Activated CD4-positive, alpha-beta T cell treated with anti-CD3 and anti-CD28 coated beads, Interleukin-2, amount 50 U/mL, for 4 hours (primary cell): ENCODE measurements around the gene TRAPPC10.
"Not testable (repeated sequence)": the region's sequence is repeated elsewhere in the genome, so short reads cannot be mapped to it uniquely, and the experiment has no call there.

Source experiments
- DNase-seq, 2 experiments: peaks; one replicate each; pipeline ENCODE4 v3.0.0-alpha.2; 2020

TRAPPC10 gene

GRCh38 chr21:44154816-44155230, 142.7 kb downstream of the TRAPPC10 start:
- not testable (repeated sequence) for DNase-seq

DNA sequence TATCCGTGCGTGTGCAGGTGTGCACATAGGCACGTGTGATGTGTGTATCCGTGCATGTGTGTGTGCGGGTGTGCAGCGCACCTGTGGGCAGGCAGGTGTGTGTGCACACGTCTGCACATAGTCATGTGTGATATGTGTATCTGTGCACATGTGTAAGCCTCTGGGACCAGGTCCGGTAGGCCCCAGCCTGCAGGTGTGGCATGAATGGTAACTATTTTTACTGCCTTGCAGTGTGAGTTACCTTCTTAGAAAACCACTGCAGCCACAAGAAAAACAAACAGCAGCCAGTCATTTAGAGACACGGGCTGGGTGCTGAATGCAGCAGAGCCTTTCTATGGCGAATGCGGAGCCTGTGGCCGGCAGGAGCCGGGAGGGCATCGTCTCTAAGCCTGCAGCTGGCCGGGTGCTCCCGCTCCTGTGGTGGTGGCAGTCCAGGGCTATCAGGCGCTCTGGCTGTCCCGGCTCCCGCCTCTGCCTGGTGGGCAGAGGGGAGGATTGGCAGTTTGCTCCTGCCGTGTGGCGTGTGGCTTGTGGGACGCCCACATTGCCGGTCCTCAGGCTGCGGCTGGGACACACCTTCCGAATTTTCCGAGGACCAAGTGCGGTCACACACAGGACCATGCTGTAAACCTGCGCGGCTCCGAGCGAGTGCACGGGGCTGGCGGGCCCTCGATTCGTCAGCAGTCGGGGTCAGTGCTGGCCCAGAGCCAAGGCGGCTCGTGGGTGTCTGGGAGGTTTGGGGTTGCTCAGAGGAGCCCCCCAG, 143.3 kb downstream of the TRAPPC10 start:
- not testable (repeated sequence) for DNase-seq

- DNase-seq, result not testable (repeated sequence)
Measured at GRCh38 chr21:44155994-44156380, 143.9 kb downstream of the TRAPPC10 start.
